ENCODE measurements around the gene SLCO2A1.

The SLCO2A1 gene

DNA sequence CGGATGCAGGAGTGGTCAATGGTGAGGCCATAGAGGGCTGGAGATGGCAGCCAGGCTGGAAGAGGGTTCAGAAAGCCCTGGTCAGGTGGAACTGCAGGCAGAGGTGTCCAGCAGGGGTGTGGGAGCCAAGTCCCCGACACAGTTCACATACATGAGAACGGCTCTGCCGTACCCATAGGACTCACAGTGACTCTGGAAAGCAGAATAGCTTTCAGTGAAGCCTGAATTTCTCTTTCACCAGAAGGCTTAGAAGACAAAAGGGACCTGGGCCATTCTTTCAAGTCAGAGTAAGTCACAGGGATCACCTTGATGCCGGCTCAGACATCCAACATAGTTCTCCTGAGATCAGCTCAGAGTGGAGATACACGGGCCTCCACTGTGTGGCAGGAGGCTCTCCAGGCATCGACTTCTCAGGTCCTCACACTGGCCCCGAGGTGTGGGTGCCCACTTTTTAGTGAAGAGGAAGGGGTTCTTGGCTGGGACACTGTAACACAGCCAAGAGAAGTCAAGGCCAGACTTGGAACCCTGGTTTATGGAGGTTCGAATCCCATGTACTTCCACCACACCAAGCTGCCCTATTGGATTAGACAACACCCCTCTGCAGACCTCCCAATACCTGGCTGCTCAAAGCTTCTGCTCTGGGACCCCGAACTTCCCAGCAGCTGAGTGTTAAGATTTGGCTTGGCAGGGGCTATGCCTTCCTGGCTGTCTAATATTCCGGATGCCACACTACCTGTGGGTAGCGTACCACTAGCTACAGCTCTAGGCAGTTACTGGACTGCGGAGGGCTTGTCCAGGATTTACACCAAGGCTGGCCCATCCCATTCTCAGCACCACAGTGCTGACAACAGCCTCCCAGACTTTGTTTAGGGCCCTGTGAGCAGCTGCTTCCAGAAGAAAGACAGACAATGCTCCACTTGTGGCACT is 93.6 kb downstream of the SLCO2A1 start:
- H3K36me3 ChIP-seq (ENCODE audit: insufficient read depth) = no peaks in the 10 kb centered on the region
- no peaks in the 10 kb centered on the region for H3K79me2 ChIP-seq (ENCODE audit: insufficient read depth, low read depth)
- H4K20me1 ChIP-seq (ENCODE audit: insufficient read depth) = no peaks in the 10 kb centered on the region
- no peak overlapping the region for H3K4me3 ChIP-seq (IDR thresholded peaks at IDR 0.05; ENCODE audit: insufficient read depth, low read depth, low read length)
- H3K9ac ChIP-seq = no peak overlapping the region
- no peak overlapping the region for H2AFZ ChIP-seq (ENCODE audit: low read depth)
- no peak overlapping the region for H3K4me2 ChIP-seq
- H3K4me1 ChIP-seq (ENCODE audit: low read depth, poor library complexity, severe bottlenecking) = no peaks in the 10 kb centered on the region
- TF ChIP-seq CTCF (conservative IDR thresholded peaks at IDR 0.05; ENCODE audit: low read depth, low read length) = no peak
- H3K27ac ChIP-seq = no peak overlapping the region
- no peaks in the 10 kb centered on the region for H3K27me3 ChIP-seq (ENCODE audit: insufficient read depth, low read depth)

DNA sequence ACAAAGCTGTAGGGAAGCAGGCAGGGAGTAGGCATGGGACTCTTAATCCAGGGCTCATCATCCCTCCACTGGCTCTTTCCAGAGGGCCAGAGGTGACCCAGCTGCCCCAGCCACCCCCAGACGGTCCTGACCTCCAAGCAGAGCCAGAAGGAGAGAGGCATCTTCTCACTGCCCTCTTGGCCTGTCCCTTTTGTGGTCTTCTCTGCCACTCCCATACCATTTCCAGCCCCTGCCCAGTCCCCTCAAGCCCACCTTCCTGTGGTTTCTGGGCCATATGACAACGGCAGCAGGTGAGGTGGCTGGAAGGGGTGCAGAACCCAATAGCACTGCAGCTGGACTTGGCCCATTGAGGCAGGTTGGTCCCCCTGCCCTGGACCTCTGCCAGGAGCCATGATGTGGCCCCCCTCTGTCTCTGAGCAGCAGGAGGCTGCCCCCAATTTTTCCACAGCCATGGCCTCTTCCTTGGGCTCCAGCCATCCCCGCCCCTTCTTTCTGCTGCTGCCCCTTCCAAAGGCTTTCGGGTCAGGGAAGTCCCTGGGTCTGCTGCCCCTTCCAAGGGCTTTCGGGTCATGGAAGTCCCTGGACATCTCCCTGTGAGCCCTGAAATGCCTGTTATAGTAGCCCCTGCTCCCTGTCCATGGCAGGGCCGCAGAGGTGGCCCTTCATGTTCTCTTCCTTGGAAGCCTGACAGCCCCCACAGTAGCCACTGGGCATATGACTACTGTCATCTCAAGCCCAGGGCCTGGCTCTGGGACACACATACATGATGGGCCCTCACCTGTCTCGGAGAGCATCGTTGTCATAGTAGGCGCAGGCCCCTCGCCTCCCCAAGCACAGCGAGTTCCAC is 94.5 kb downstream of the SLCO2A1 start:
- no peaks in the 10 kb centered on the region for H3K79me2 ChIP-seq (ENCODE audit: insufficient read depth, low read depth)
- H2AFZ ChIP-seq (ENCODE audit: low read depth) = no peak overlapping the region
- no peaks in the 10 kb centered on the region for H4K20me1 ChIP-seq (ENCODE audit: insufficient read depth)
- no peak overlapping the region for H3K27ac ChIP-seq
- H3K36me3 ChIP-seq (ENCODE audit: insufficient read depth) = no peaks in the 10 kb centered on the region
- H3K4me3 ChIP-seq (IDR thresholded peaks at IDR 0.05; ENCODE audit: insufficient read depth, low read depth, low read length) = no peak overlapping the region
- H3K4me2 ChIP-seq = no peak overlapping the region
- TF ChIP-seq CTCF (conservative IDR thresholded peaks at IDR 0.05; ENCODE audit: low read depth, low read length) = no peak
- no peaks in the 10 kb centered on the region for H3K27me3 ChIP-seq (ENCODE audit: insufficient read depth, low read depth)
- H3K9ac ChIP-seq = no peak overlapping the region
- no peaks in the 10 kb centered on the region for H3K4me1 ChIP-seq (ENCODE audit: low read depth, poor library complexity, severe bottlenecking)

DNA sequence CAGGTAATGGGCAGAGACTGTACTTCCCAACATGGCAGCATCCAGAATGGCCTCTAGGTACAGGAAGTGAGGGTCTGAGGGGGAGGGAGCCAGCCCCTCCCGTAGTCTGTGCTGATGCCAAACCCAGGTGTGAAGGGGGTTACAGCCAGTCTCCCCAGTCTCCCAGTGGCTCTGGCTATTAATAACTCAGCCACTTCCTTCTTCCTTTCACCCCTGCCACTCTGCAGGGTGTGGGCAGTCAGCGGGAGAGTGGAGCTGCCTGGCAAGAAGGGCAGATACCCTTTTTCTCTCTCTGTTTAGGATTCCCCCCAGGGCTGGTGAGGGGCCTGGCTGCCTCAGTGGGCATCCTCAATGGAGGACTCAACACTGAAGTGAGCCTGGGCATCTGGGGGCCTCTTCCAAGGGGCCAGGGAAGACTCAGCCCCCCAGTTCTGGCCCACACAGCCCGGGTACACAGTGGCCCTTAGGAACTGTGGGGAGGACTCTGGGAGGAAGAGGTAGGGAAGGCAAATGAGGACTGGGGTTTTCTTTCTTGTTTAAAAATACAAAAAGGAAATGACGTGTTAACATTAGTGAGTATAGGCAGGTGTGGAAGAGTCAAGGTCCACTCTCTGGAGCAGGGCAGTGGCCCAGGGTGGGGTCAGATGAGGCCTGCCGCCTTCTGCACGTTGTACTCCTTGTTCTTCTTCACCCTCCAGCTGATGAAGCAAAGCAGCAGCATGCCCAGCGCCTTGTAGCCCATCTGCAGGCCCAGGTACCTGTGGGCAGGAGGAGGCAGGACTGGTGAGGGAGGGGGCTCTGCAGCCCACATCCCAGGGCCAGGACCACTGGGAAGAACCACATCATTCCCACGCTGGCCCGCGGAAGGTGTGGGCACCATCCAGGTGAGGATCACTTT is 95.4 kb downstream of the SLCO2A1 start:
- no peak overlapping the region for H3K9ac ChIP-seq
- H3K4me3 ChIP-seq (IDR thresholded peaks at IDR 0.05; ENCODE audit: insufficient read depth, low read depth, low read length) = no peak overlapping the region
- TF ChIP-seq CTCF (conservative IDR thresholded peaks at IDR 0.05; ENCODE audit: low read depth, low read length) = no peak
- no peaks in the 10 kb centered on the region for H4K20me1 ChIP-seq (ENCODE audit: insufficient read depth)
- H3K27ac ChIP-seq = no peak overlapping the region
- H3K27me3 ChIP-seq (ENCODE audit: insufficient read depth, low read depth) = no peaks in the 10 kb centered on the region
- H3K4me2 ChIP-seq = no peak overlapping the region
- H3K79me2 ChIP-seq (ENCODE audit: insufficient read depth, low read depth) = no peaks in the 10 kb centered on the region
- H2AFZ ChIP-seq (ENCODE audit: low read depth) = no peak overlapping the region
- H3K36me3 ChIP-seq (ENCODE audit: insufficient read depth) = no peaks in the 10 kb centered on the region
- no peaks in the 10 kb centered on the region for H3K4me1 ChIP-seq (ENCODE audit: low read depth, poor library complexity, severe bottlenecking)

Data from KMS-11 (cell line).